Neural progenitor cell (in vitro differentiated cells): ENCODE results near the gene BCAR1. TPM values are rescaled to one million over a fixed set of nuclear protein-coding genes. Genes with fewer than 3 reads are reported as not detected.

ENCODE experiments used
- DNase-seq: peaks from one replicate; pipeline ENCODE4 v3.0.0-alpha.2; 2016; ENCODE audit warnings: low spot score
- H2AFZ ChIP-seq: fragments of 200-600 bp; sonication (generic); replicated peaks from 2 replicates; pipeline ENCODE4 v1.6.1; 2016; ENCODE audit warnings: antibody characterized with exemption
- H3F3A ChIP-seq: fragments of 200-600 bp; sonication (generic); 2 replicates; pipeline ENCODE4 v1.6.1; 2016; ENCODE audit warnings: antibody characterized with exemption, low read depth
- H3K27ac ChIP-seq: fragments of 200-600 bp; sonication (generic); 2 replicates; pipeline ENCODE4 v1.5.1; 2016; ENCODE audit warnings: mild to moderate bottlenecking
- H3K27me3 ChIP-seq: fragments of 200-600 bp; sonication (generic); 2 replicates; pipeline ENCODE4 v1.6.1; 2016; ENCODE audit warnings: mild to moderate bottlenecking, moderate library complexity
- H3K36me3 ChIP-seq: fragments of 200-600 bp; sonication (generic); 2 replicates; pipeline ENCODE4 v1.5.1; 2016
- H3K4me1 ChIP-seq: fragments of 200-600 bp; sonication (generic); 2 replicates; pipeline ENCODE4 v1.6.1; 2016; ENCODE audit warnings: mixed run types
- H3K4me2 ChIP-seq: fragments of 200-600 bp; sonication (generic); 2 replicates; pipeline ENCODE4 v1.6.1; 2016
- H3K4me3 ChIP-seq: fragments of 200-600 bp; sonication (generic); 2 replicates; pipeline ENCODE4 v1.5.1; 2016
- H3K79me2 ChIP-seq: fragments of 200-600 bp; sonication (generic); 2 replicates; pipeline ENCODE4 v1.6.1; 2016; ENCODE audit warnings: low read depth
- H3K9ac ChIP-seq: fragments of 200-600 bp; sonication (generic); 2 replicates; pipeline ENCODE4 v1.6.1; 2016
- H3K9me3 ChIP-seq: fragments of 200-600 bp; sonication (generic); 2 replicates; pipeline ENCODE4 v1.5.1; 2016; ENCODE audit warnings: low read depth
- H4K20me1 ChIP-seq: fragments of 200-600 bp; sonication (generic); 2 replicates; pipeline ENCODE4 v1.6.1; 2016; ENCODE audit warnings: low read depth
- H3K27ac Mint-ChIP-seq: 3 replicates; pipeline ENCODE4 v1.8.0; 2021; ENCODE audit warnings: mixed read lengths
- H3K27me3 Mint-ChIP-seq: 2 replicates; pipeline ENCODE4 v1.8.0; 2022; ENCODE audit warnings: low read depth, mild to moderate bottlenecking, inconsistent platforms, moderate library complexity, mixed read lengths; ENCODE audit not compliant: insufficient read depth
- H3K36me3 Mint-ChIP-seq: 3 replicates; pipeline ENCODE4 v1.8.0; 2021; ENCODE audit warnings: mixed read lengths
- H3K4me1 Mint-ChIP-seq: 3 replicates; pipeline ENCODE4 v1.8.0; 2021; ENCODE audit warnings: mixed read lengths
- H3K4me3 Mint-ChIP-seq: 3 replicates; pipeline ENCODE4 v1.8.0; 2021; ENCODE audit warnings: mild to moderate bottlenecking, moderate library complexity, mixed read lengths
- H3K9me3 Mint-ChIP-seq: 3 replicates; pipeline ENCODE4 v1.8.0; 2020; ENCODE audit warnings: mixed read lengths
- CTCF ChIP-seq: fragments of 200-600 bp; sonication (generic); IDR thresholded peaks from 2 replicates; pipeline ENCODE4 v1.5.1; 2017; ENCODE audit warnings: antibody characterized with exemption, mild to moderate bottlenecking
- EZH2 ChIP-seq: fragments of 200-600 bp; sonication (generic); IDR thresholded peaks from 2 replicates; pipeline ENCODE4 v1.6.1; 2017; ENCODE audit warnings: antibody characterized with exemption, mild to moderate bottlenecking, moderate library complexity
- EZH2phosphoT487 ChIP-seq: fragments of 200-600 bp; sonication (generic); IDR thresholded peaks from 2 replicates; pipeline ENCODE4 v1.6.1; 2017; ENCODE audit warnings: antibody characterized with exemption
- total RNA-seq: library from RNA; depleted of rRNA; stranded (reverse); fragments of >200 nt; gene quantifications from 2 replicates; pipeline ENCODE4 v1.2.3, GENCODE V29; 2015; ENCODE audit warnings: low replicate concordance

BCAR1 gene
- total RNA-seq, 1 donor from 2014 or later, result 10.9 TPM

- H3K4me3 Mint-ChIP-seq, result peak overlapping the region; percentile 75
These were observed 1.8 kb upstream of the BCAR1 start for GRCh38 chr16:75252946-75253911.

GRCh38 chr16:75252049-75252864 lies 833 bp upstream of the BCAR1 start:
- peaks cover 93% of the 10 kb centered on the region for H4K20me1 ChIP-seq
- no peak overlapping the region for H3K9ac ChIP-seq
- no peaks in the 10 kb centered on the region for H3K9me3 ChIP-seq
- no peaks in the 10 kb centered on the region for H3K36me3 ChIP-seq
- peak overlapping the region; percentile 57 for H3K27ac Mint-ChIP-seq
- H3K4me1 Mint-ChIP-seq, result peaks cover 76% of the 10 kb centered on the region
- peaks cover 9% of the 10 kb centered on the region for H3K27me3 Mint-ChIP-seq
- no peak overlapping the region for H3K27ac ChIP-seq
- H2AFZ ChIP-seq, result no peak overlapping the region
- H3K27me3 ChIP-seq, result peaks cover 11% of the 10 kb centered on the region
- peaks cover 24% of the 10 kb centered on the region for H3F3A ChIP-seq
- H3K4me3 Mint-ChIP-seq, result peak overlapping the region; percentile 83
- DNase-seq, result no peak
- H3K9me3 Mint-ChIP-seq, result no peaks in the 10 kb centered on the region
- peak overlapping the region; percentile 54 for H3K4me2 ChIP-seq
- peak overlapping the region; percentile 10 for H3K4me3 ChIP-seq
- peaks cover 4% of the 10 kb centered on the region for H3K36me3 Mint-ChIP-seq
- H3K4me1 ChIP-seq, result peaks cover 41% of the 10 kb centered on the region
- peaks cover 72% of the 10 kb centered on the region for H3K79me2 ChIP-seq
- TF ChIP-seq CTCF (no peak), EZH2 (no peak), EZH2phosphoT487 (no peak)

More at GRCh38 chr16:75252946-75253911, 1.8 kb upstream of the BCAR1 start:
- H3K27me3 ChIP-seq, result peaks cover 11% of the 10 kb centered on the region
- no peak overlapping the region for H2AFZ ChIP-seq
- H3K4me1 ChIP-seq, result peaks cover 43% of the 10 kb centered on the region
- Mint-ChIP-seq H3K4me1 (peaks cover 77% of the 10 kb centered on the region), H3K27ac (no peak overlapping the region), H3K27me3 (peaks cover 9% of the 10 kb centered on the region), H3K36me3 (peaks cover 2% of the 10 kb centered on the region), H3K9me3 (no peaks in the 10 kb centered on the region)
- H3F3A ChIP-seq, result peaks cover 24% of the 10 kb centered on the region
- no peak overlapping the region for H3K27ac ChIP-seq
- peak overlapping the region; percentile 54 for H3K4me2 ChIP-seq
- TF ChIP-seq EZH2phosphoT487, result no peak
- no peak for TF ChIP-seq EZH2
- H3K4me3 ChIP-seq, result no peak overlapping the region
- H3K36me3 ChIP-seq, result no peaks in the 10 kb centered on the region
- H4K20me1 ChIP-seq, result peaks cover 93% of the 10 kb centered on the region
- no peak overlapping the region for H3K9ac ChIP-seq
- peak; percentile 78 for DNase-seq
- H3K9me3 ChIP-seq, result no peaks in the 10 kb centered on the region
- H3K79me2 ChIP-seq, result peaks cover 72% of the 10 kb centered on the region

GRCh38 chr16:75250809-75251279 lies 580 bp downstream of the BCAR1 start:
- Mint-ChIP-seq H3K27ac (no peak overlapping the region), H3K27me3 (peaks cover 12% of the 10 kb centered on the region), H3K9me3 (no peaks in the 10 kb centered on the region), H3K36me3 (peaks cover 4% of the 10 kb centered on the region), H3K4me1 (peaks cover 76% of the 10 kb centered on the region), H3K4me3 (peak overlapping the region; percentile 88)
- Histone ChIP-seq H3K79me2 (peaks cover 72% of the 10 kb centered on the region), H3K9ac (peak overlapping the region; percentile 72), H3K4me2 (peak overlapping the region; percentile 99), H3K9me3 (no peaks in the 10 kb centered on the region), H3F3A (peaks cover 30% of the 10 kb centered on the region), H4K20me1 (peaks cover 93% of the 10 kb centered on the region), H3K27ac (peak overlapping the region; percentile 48), H2AFZ (no peak overlapping the region), H3K4me3 (peak overlapping the region; percentile 90), H3K36me3 (no peaks in the 10 kb centered on the region), H3K4me1 (peaks cover 34% of the 10 kb centered on the region), H3K27me3 (peaks cover 11% of the 10 kb centered on the region)
- DNase-seq, result peak; percentile 55
- TF ChIP-seq CTCF (no peak), EZH2phosphoT487 (peak; percentile 24)
